NCI-H2029 treated with DMSO at 0.1 percent for 48 hours (cell line): ENCODE data around the gene ZNF141.
"Not testable (repeated sequence)": the region's sequence is repeated elsewhere in the genome, so short reads cannot be mapped to it uniquely, and the experiment has no call there.

Experiments
- DNase-seq: peaks from one replicate; lab custom pipeline; 2025; lab: John Stamatoyannopoulos, UW

Gene ZNF141

DNA sequence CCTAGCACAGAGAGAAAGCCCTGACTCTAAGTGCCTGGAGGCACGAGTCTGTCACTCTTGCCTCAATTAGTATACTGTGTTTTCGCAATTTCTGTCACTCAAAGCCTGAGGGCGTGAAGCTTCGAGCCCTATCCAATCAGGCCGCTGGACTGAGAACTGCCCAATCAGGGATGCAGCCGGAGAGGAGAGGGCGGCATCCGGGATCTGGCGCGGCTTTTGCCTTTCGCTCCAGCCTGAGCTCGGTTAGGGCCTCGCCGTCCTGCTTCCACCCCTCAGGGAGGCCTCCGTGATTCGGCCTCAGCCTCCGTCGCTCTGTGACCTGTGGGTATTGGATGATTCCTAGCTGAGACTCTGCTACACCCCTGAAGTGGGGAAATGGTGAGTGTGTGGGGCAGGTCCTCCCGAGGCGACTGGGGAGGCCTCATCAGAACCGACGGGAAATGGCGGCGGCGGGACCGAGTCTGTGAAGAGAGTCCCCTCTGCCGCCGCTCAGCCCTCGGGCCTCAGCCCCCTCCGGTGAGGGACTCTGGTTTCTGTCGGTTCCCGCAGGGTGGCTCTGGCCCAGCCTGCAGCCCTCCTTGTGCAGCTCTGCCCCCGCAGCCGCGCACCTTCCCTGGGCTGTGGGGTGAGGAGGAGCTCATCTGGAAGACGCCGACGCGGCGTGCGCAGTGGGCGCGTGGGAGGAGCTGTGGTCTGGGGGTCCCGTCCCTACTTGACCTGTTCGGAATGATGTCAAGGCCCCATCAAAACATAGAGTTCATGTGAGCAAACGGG lies 48.5 kb downstream of the ZNF141 start:
- DNase-seq: no peak

- no peak for DNase-seq
Measured at GRCh38 chr4:386708-387105, 49.1 kb downstream of the ZNF141 start.

DNA sequence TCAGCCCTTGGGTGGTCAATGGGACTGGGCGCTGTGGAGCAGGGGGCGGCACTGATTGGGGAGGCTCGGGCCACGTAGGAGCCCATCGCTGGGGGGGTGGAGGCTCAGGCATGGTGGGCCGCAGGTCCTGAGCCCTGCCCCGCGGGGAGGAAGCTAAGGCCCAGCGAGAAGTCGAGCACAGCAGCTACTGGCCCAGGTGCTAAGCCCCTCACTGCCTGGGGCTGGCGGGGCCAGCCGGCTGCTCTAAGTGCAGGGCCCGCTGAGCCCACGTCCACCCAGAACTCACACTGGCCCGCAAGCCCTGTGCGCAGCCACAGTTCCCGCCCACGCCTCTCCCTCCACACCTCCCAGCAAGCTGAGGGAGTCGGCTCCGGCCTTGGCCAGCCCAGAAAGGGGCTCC lies 66.4 kb downstream of the ZNF141 start:
- no peak for DNase-seq

DNA sequence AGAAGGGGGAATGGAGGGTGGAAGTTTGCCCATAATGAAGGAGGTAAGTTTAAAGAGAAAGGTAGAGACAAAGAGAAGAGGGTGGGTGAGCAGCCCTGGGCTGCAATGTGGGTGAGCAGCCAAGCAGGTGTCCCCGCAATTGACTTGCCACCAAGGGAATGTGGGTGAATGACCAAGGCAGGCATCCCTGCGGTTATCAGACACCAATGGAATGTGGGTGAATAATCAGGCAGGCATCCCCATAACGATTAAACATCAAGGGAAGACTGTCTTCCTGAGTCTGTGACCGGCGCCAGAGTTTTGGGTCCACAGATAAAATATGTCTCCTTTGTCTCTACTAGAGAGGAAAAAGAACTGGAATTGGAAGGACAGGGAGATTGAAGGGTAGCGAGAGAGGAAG lies 70.7 kb downstream of the ZNF141 start:
- not testable (repeated sequence) for DNase-seq

DNA sequence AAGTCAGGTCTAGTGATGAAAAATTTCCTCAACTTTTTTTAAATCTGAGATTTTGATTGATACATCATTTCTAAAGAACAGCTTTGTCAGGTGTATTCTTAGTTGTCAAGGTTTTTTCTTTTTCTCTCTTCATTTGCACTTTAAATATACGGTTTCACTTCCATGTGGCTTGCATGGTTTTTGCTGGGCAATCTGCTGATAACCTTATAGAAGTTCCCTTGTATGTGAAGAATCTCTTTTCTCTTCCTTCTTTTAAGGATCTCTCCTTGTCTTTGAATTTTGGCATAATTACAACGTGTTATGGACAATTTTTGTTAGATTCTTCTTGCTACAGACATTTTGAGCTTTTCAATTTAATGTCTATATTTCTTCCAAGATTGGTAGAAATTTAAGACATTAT lies 85.0 kb downstream of the ZNF141 start:
- no peak for DNase-seq
